A673 (cell line): ENCODE results near the gene ZBTB16.

Experiments used
- CTCF ChIP-seq: fragments of 300-800, 200-600 bp; sonication (generic); conservative IDR thresholded peaks from 2 replicates; pipeline ENCODE4 v1.5.1; 2017; ENCODE audit warnings: low read depth, mild to moderate bottlenecking, antibody characterized with exemption, low read length, moderate library complexity, mixed read lengths
- EZH2 ChIP-seq: fragments of 200-600 bp; sonication (generic); IDR thresholded peaks from 2 replicates; pipeline ENCODE4 v1.6.1; 2017; ENCODE audit warnings: borderline replicate concordance, low read depth, mild to moderate bottlenecking, mixed read lengths, antibody characterized with exemption, low read length; ENCODE audit not compliant: poor library complexity, severe bottlenecking

- TF ChIP-seq CTCF: no peak
- no peak for TF ChIP-seq EZH2
These were observed 46.1 kb downstream of the ZBTB16 start for GRCh38 chr11:114105611-114106010.
